Endodermal cell (in vitro differentiated cells): Measurements from ENCODE around the gene LYPD6. TPM values are rescaled to one million over a fixed set of nuclear protein-coding genes. Genes with fewer than 3 reads are reported as not detected.

Experiments
- DNase-seq: peaks from one replicate; pipeline ENCODE4 v3.0.0-alpha.2; 2017
- H3K27ac ChIP-seq: 2 replicates; pipeline ENCODE4 v1.5.1; 2013; ENCODE audit warnings: mild to moderate bottlenecking, low read depth, low read length, moderate library complexity
- H3K27me3 ChIP-seq: 2 replicates; pipeline ENCODE4 v1.6.1; 2013; ENCODE audit warnings: mild to moderate bottlenecking, low read length, moderate library complexity; ENCODE audit not compliant: insufficient read depth, control insufficient read depth, poor library complexity, severe bottlenecking
- H3K36me3 ChIP-seq: 2 replicates; pipeline ENCODE4 v1.7.0; 2013; ENCODE audit warnings: mild to moderate bottlenecking, low read length, moderate library complexity; ENCODE audit not compliant: control insufficient read depth, insufficient read depth
- H3K4me1 ChIP-seq: one replicate; pipeline ENCODE4 v1.7.0; 2013; ENCODE audit warnings: low read length; ENCODE audit not compliant: control insufficient read depth, insufficient read depth
- H3K4me3 ChIP-seq: 2 replicates; pipeline ENCODE4 v1.5.1; 2013; ENCODE audit warnings: mild to moderate bottlenecking, low read length, moderate library complexity
- H3K9ac ChIP-seq: 2 replicates; pipeline ENCODE4 v1.6.1; 2013; ENCODE audit warnings: mild to moderate bottlenecking, low read length, moderate library complexity; ENCODE audit not compliant: poor library complexity, severe bottlenecking; ENCODE audit errors: extremely low read depth
- H3K9me3 ChIP-seq: 2 replicates; pipeline ENCODE4 v1.6.1; 2013; ENCODE audit warnings: mild to moderate bottlenecking, low read length, moderate library complexity; ENCODE audit not compliant: control insufficient read depth
- H3K27ac Mint-ChIP-seq: 2 replicates; pipeline ENCODE4 v1.8.0; 2020; ENCODE audit warnings: mixed read lengths
- H3K27me3 Mint-ChIP-seq: 2 replicates; pipeline ENCODE4 v1.8.0; 2021; ENCODE audit warnings: mild to moderate bottlenecking, mixed read lengths; ENCODE audit not compliant: insufficient read depth
- H3K36me3 Mint-ChIP-seq: 2 replicates; pipeline ENCODE4 v1.8.0; 2020; ENCODE audit warnings: low read depth, mixed read lengths
- H3K4me1 Mint-ChIP-seq: 2 replicates; pipeline ENCODE4 v1.8.0; 2020; ENCODE audit warnings: mixed read lengths
- H3K4me3 Mint-ChIP-seq: 2 replicates; pipeline ENCODE4 v1.8.0; 2020; ENCODE audit warnings: mild to moderate bottlenecking, moderate library complexity, mixed read lengths
- H3K9me3 Mint-ChIP-seq: 2 replicates; pipeline ENCODE4 v1.8.0; 2020; ENCODE audit warnings: mild to moderate bottlenecking, mixed read lengths
- CTCF ChIP-seq: fragments of 200-600 bp; sonication (generic); conservative IDR thresholded peaks from 2 replicates; pipeline ENCODE4 v1.5.0; 2021; ENCODE audit warnings: antibody characterized with exemption, mild to moderate bottlenecking
- WGBS, 2 experiments: methylation state at CpG; one replicate each; pipeline versions ENCODE4 v1.1.5 to v1.1.7; 2013; ENCODE audit warnings: missing lambda C conversion rate in 2 of 2, mixed read lengths in 1 of 2; ENCODE audit not compliant: insufficient coverage in 1 of 2, insufficient read length in 1 of 2; 5-methylcytosine and 5-hydroxymethylcytosine counted together
- total RNA-seq, 2 donors: library from RNA; stranded (reverse); fragmentation: NEBNext Ultra II Directional in 1 of 2; extraction: Animal tissue kit (Norgen Biotek cat#: 25700) in 1 of 2; gene quantifications; 2 replicates in 1 of 2; 3 replicates in 1 of 2; pipeline ENCODE4 v1.2.1, GENCODE V29; 2021

Gene LYPD6
- total RNA-seq, 2 donors from 2014 or later: 6.7 to 8.5 TPM

GRCh38 chr2:149446748-149447147, 116.4 kb downstream of the LYPD6 start:
- peaks cover 17% of the 10 kb centered on the region for H3K27me3 Mint-ChIP-seq

GRCh38 chr2:149448315-149448714, 117.9 kb downstream of the LYPD6 start:
- no peak overlapping the region for H3K4me3 Mint-ChIP-seq
- peaks cover 3% of the 10 kb centered on the region for H3K36me3 Mint-ChIP-seq
- no peaks in the 10 kb centered on the region for H3K27me3 ChIP-seq
- DNase-seq: no peak
- no peak overlapping the region for H3K27ac ChIP-seq
- H3K27ac Mint-ChIP-seq: no peak overlapping the region
- no peak overlapping the region for H3K9ac ChIP-seq
- WGBS, 2 experiments: 82% methylated on average over 1 of the region's 2 CpGs; no CpG with 5 or more reads in 1 of the 2 experiments
- no peaks in the 10 kb centered on the region for H3K9me3 Mint-ChIP-seq
- peaks cover 10% of the 10 kb centered on the region for H3K4me1 Mint-ChIP-seq
- H3K9me3 ChIP-seq: no peaks in the 10 kb centered on the region
- H3K4me1 ChIP-seq: no peaks in the 10 kb centered on the region
- peak; percentile 46 for TF ChIP-seq CTCF
- H3K36me3 ChIP-seq: no peaks in the 10 kb centered on the region
- peaks cover 24% of the 10 kb centered on the region for H3K27me3 Mint-ChIP-seq
- H3K4me3 ChIP-seq: no peak overlapping the region

More at GRCh38 chr2:149446748-149447147, 116.4 kb downstream of the LYPD6 start:
- Mint-ChIP-seq H3K4me1 (peaks cover 14% of the 10 kb centered on the region), H3K4me3 (no peak overlapping the region), H3K36me3 (peaks cover under 1% of the 10 kb centered on the region), H3K27ac (no peak overlapping the region), H3K9me3 (no peaks in the 10 kb centered on the region)
- no peak for TF ChIP-seq CTCF
- DNase-seq: no peak
- no peaks in the 10 kb centered on the region for H3K36me3 ChIP-seq
- no peaks in the 10 kb centered on the region for H3K27me3 ChIP-seq
- WGBS, 2 experiments: 92 to 100% methylated on average over 2 to 3 of the region's 3 CpGs
- H3K4me1 ChIP-seq: no peaks in the 10 kb centered on the region
- H3K4me3 ChIP-seq: no peak overlapping the region
- no peak overlapping the region for H3K27ac ChIP-seq
- no peak overlapping the region for H3K9ac ChIP-seq
- no peaks in the 10 kb centered on the region for H3K9me3 ChIP-seq

GRCh38 chr2:149449017-149449416, 118.6 kb downstream of the LYPD6 start:
- Histone ChIP-seq H3K9ac (no peak overlapping the region), H3K36me3 (no peaks in the 10 kb centered on the region), H3K27ac (no peak overlapping the region), H3K27me3 (no peaks in the 10 kb centered on the region), H3K4me3 (no peak overlapping the region), H3K9me3 (no peaks in the 10 kb centered on the region), H3K4me1 (no peaks in the 10 kb centered on the region)
- TF ChIP-seq CTCF: no peak
- Mint-ChIP-seq H3K27ac (no peak overlapping the region), H3K9me3 (no peaks in the 10 kb centered on the region), H3K4me3 (no peak overlapping the region), H3K27me3 (peaks cover 24% of the 10 kb centered on the region), H3K36me3 (peaks cover 3% of the 10 kb centered on the region), H3K4me1 (peaks cover 10% of the 10 kb centered on the region)
- 91 to 92% methylated on average over 4 to 5 of the region's 5 CpGs for WGBS, 2 experiments
- no peak for DNase-seq
